Testis (tissue), 2 donors: ENCODE results near the gene ZNF555.

ENCODE experiments used
- POLR2A ChIP-seq: fragments of 450-650 bp; IDR thresholded peaks from one replicate; pipeline ENCODE4 v1.6.1; 2017; ENCODE audit warnings: antibody characterized with exemption, mild to moderate bottlenecking, moderate library complexity
- TF ChIP-seq, protein P1 (sequence below), 3 experiments: fragments of 450-650 bp in 2 of 3; fragments of 200-600 bp in 1 of 3; sonication (generic) in 1 of 3; IDR thresholded peaks; one replicate each; pipeline ENCODE4 v1.5.1; 2016 to 2019; ENCODE audit warnings: antibody characterized with exemption in 3 of 3, mild to moderate bottlenecking in 2 of 3, moderate library complexity in 1 of 3

DNA sequence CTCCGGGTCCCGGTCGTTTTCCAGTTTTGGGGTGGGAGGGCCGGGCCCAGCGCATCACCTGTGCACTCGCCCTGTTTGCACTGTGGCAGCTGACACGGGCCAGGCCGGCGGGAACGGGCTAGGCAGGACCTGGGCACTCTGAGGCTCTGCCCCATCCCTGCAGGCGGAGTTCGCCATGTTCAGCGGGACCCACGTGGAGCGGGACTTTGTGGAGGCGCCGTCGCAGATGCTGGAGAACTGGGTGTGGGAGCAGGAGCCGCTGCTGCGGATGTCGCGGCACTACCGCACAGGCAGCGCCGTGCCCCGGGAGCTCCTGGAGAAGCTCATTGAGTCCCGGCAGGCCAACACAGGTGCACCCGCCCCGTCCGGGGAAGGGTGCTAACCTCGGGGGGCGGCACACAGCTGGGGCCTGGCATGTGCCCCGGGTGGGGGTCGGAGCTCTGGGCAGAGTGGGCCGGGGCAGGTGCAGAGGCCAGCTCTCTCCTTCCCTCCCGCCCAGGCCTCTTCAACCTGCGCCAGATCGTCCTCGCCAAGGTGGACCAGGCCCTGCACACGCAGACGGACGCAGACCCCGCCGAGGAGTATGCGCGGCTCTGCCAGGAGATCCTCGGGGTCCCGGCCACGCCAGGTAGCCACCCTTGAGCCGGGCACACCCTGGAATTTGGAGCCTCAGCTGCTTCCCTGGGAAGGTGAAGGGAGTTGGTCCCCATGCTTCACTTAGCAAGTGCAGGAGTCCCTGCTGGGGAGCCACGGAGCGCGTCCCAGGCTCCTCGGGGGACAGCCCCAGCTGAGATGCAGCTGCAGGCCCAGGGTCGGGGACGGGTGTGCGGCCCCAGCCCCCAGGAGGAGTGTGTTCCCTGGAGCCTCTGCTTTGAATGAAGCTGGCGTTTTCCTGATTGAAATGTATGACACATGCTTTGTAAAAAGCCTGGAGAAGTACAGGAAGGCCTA is 30.9 kb upstream of the ZNF555 start:
- TF ChIP-seq, protein P1, sequence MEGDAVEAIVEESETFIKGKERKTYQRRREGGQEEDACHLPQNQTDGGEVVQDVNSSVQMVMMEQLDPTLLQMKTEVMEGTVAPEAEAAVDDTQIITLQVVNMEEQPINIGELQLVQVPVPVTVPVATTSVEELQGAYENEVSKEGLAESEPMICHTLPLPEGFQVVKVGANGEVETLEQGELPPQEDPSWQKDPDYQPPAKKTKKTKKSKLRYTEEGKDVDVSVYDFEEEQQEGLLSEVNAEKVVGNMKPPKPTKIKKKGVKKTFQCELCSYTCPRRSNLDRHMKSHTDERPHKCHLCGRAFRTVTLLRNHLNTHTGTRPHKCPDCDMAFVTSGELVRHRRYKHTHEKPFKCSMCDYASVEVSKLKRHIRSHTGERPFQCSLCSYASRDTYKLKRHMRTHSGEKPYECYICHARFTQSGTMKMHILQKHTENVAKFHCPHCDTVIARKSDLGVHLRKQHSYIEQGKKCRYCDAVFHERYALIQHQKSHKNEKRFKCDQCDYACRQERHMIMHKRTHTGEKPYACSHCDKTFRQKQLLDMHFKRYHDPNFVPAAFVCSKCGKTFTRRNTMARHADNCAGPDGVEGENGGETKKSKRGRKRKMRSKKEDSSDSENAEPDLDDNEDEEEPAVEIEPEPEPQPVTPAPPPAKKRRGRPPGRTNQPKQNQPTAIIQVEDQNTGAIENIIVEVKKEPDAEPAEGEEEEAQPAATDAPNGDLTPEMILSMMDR (IDR thresholded peaks at IDR 0.05) = no peak
- no peak for TF ChIP-seq POLR2A
